Measurements from ENCODE around the gene CCL11. TPM values are rescaled to one million over a fixed set of nuclear protein-coding genes. Genes with fewer than 3 reads are reported as not detected.

The CCL11 gene
- total RNA-seq, 1 experiment from 2014 or later = not detected

- Histone ChIP-seq H3K36me3 (ENCODE audit: control insufficient read depth, insufficient read depth, low read length) (no peaks in the 10 kb centered on the region), H3K27ac (ENCODE audit: low read length) (no peak overlapping the region), H3K4me3 (ENCODE audit: low read depth in 2 of 2, low read length in 2 of 2) (no peak overlapping the region), H3K9me3 (ENCODE audit: control insufficient read depth, insufficient read depth, low read depth, low read length) (no peaks in the 10 kb centered on the region), H3K4me1 (ENCODE audit: control insufficient read depth, insufficient read depth, low read length) (no peaks in the 10 kb centered on the region), H3K27me3 (ENCODE audit: control insufficient read depth, insufficient read depth, low read length) (no peaks in the 10 kb centered on the region)
- in situ Hi-C loops (cut with HindIII; ENCODE audit: low pct_unique_long_range_greater_than_20kb, low sequenced_read_pairs) (no loop called here), intact Hi-C loops (cut with micrococcal nuclease; ENCODE audit: unreplicated experiment) (no loop called here)
- no peak for DNase-seq (ENCODE audit: low read depth, low spot score)
- ChIA-PET CTCF (no interaction called here), POLR2A (no interaction called here)
- no TSS peak for BruUV-seq (replicated peaks)
- no peak for ATAC-seq
- TF ChIP-seq TCF7L2 (IDR thresholded peaks at IDR 0.05; ENCODE audit: low read depth, low read length) (no peak), POLR2AphosphoS5 (IDR thresholded peaks at IDR 0.05; ENCODE audit: low read depth, low read length) (no peak), REST (IDR thresholded peaks at IDR 0.05; ENCODE audit: insufficient read depth in 1 of 2, low read depth in 2 of 2, low read length in 1 of 2) (no peak), CTCF (IDR thresholded peaks at IDR 0.05) (no peak), SIN3A (IDR thresholded peaks at IDR 0.05; ENCODE audit: borderline replicate concordance, insufficient read depth, low read depth, low read length) (no peak)
Measured at GRCh38 chr17:34287875-34288274, 2.3 kb downstream of the CCL11 start.

- H3K9me3 ChIP-seq (ENCODE audit: control insufficient read depth, insufficient read depth, low read depth, low read length) = no peaks in the 10 kb centered on the region
- H3K4me1 ChIP-seq (ENCODE audit: control insufficient read depth, insufficient read depth, low read length) = no peaks in the 10 kb centered on the region
- TF ChIP-seq CTCF (IDR thresholded peaks at IDR 0.05) (no peak), POLR2AphosphoS5 (IDR thresholded peaks at IDR 0.05; ENCODE audit: low read depth, low read length) (no peak), REST (IDR thresholded peaks at IDR 0.05; ENCODE audit: insufficient read depth in 1 of 2, low read depth in 2 of 2, low read length in 1 of 2) (no peak), SIN3A (IDR thresholded peaks at IDR 0.05; ENCODE audit: borderline replicate concordance, insufficient read depth, low read depth, low read length) (no peak), TCF7L2 (IDR thresholded peaks at IDR 0.05; ENCODE audit: low read depth, low read length) (no peak)
- H3K4me3 ChIP-seq (ENCODE audit: low read depth in 2 of 2, low read length in 2 of 2) = no peak overlapping the region
- no peaks in the 10 kb centered on the region for H3K27me3 ChIP-seq (ENCODE audit: control insufficient read depth, insufficient read depth, low read length)
- ChIA-PET CTCF (no interaction called here), POLR2A (no interaction called here)
- H3K27ac ChIP-seq (ENCODE audit: low read length) = no peak overlapping the region
- BruUV-seq (replicated peaks) = no TSS peak
- no peak for DNase-seq (ENCODE audit: low read depth, low spot score)
- ATAC-seq = no peak
- intact Hi-C loops (cut with micrococcal nuclease; ENCODE audit: unreplicated experiment) (no loop called here), in situ Hi-C loops (cut with HindIII; ENCODE audit: low pct_unique_long_range_greater_than_20kb, low sequenced_read_pairs) (no loop called here)
- H3K36me3 ChIP-seq (ENCODE audit: control insufficient read depth, insufficient read depth, low read length) = no peaks in the 10 kb centered on the region
Measured at GRCh38 chr17:34290586-34290985, 5.0 kb downstream of the CCL11 start.

All from Panc1 (cell line).